ENCODE results near the gene ASB3. TPM values are rescaled to one million over a fixed set of nuclear protein-coding genes. Genes with fewer than 3 reads are reported as not detected.

ASB3 gene
- total RNA-seq, 4 donors from 2014 or later = 24.2 to 32.2 (median 30.2) TPM

GRCh38 chr2:53802617-53803151 is 15.9 kb upstream of the ASB3 start:
- no peak for TF ChIP-seq CTCF (IDR thresholded peaks at IDR 0.05)
- TF ChIP-seq POLR2A (IDR thresholded peaks at IDR 0.05) = no peak
- Histone ChIP-seq H3K9me3 (no peaks in the 10 kb centered on the region), H3K36me3 (peaks cover 12 to 15% of the 10 kb centered on the region in 2 donors), H3K27me3 (no peaks in the 10 kb centered on the region), H3K4me3 (replicated peaks in 1 of 3) (no peak overlapping the region), H3K27ac (no peak overlapping the region), H3K4me1 (no peaks in the 10 kb centered on the region)
- DNase-seq = no peak
- intact Hi-C loops (cut with DNase I) = no loop called here
- 59 to 64% methylated on average over 7 of the region's 7 CpGs for WGBS, 2 donors

GRCh38 chr2:53801547-53801946 is 14.8 kb upstream of the ASB3 start:
- intact Hi-C loops (cut with DNase I) = no loop called here
- Histone ChIP-seq H3K9me3 (no peaks in the 10 kb centered on the region), H3K36me3 (peaks cover 8 to 16% of the 10 kb centered on the region in 2 donors), H3K4me3 (replicated peaks in 1 of 3) (no peak overlapping the region), H3K27me3 (no peaks in the 10 kb centered on the region), H3K27ac (no peak overlapping the region), H3K4me1 (no peaks in the 10 kb centered on the region)
- DNase-seq = no peak
- no peak for TF ChIP-seq POLR2A (IDR thresholded peaks at IDR 0.05)
- no peak for TF ChIP-seq CTCF (IDR thresholded peaks at IDR 0.05)

- no peak for TF ChIP-seq POLR2A (IDR thresholded peaks at IDR 0.05)
- no peak for TF ChIP-seq CTCF (IDR thresholded peaks at IDR 0.05)
- Histone ChIP-seq H3K4me3 (replicated peaks in 1 of 3) (no peak overlapping the region), H3K27ac (no peak overlapping the region), H3K36me3 (peaks cover 2 to 22% of the 10 kb centered on the region in 2 donors), H3K27me3 (no peaks in the 10 kb centered on the region), H3K4me1 (peaks cover 5 to 17% of the 10 kb centered on the region in 2 donors), H3K9me3 (no peaks in the 10 kb centered on the region)
- no peak for DNase-seq
- WGBS, 2 donors = 63 to 72% methylated on average over 3 of the region's 3 CpGs
- intact Hi-C loops (cut with DNase I) = no loop called here
These were observed 7.1 kb upstream of the ASB3 start for GRCh38 chr2:53793821-53794220.

GRCh38 chr2:53793261-53793660 is 6.5 kb upstream of the ASB3 start:
- no peaks in the 10 kb centered on the region for H3K27me3 ChIP-seq
- peaks cover 2 to 19% of the 10 kb centered on the region in 2 donors for H3K36me3 ChIP-seq
- no peak overlapping the region for H3K4me3 ChIP-seq (replicated peaks in 1 of 3)
- intact Hi-C loops (cut with DNase I) = no loop called here
- WGBS, 2 donors = 96 to 97% methylated on average over 3 of the region's 3 CpGs
- no peaks in the 10 kb centered on the region for H3K9me3 ChIP-seq
- peaks cover 9 to 23% of the 10 kb centered on the region in 2 donors for H3K4me1 ChIP-seq
- H3K27ac ChIP-seq = no peak overlapping the region
- DNase-seq = no peak
- no peak for TF ChIP-seq CTCF (IDR thresholded peaks at IDR 0.05)
- no peak for TF ChIP-seq POLR2A (IDR thresholded peaks at IDR 0.05)

GRCh38 chr2:53787614-53788289 is 999 bp upstream of the ASB3 start:
- no peak for TF ChIP-seq POLR2A (IDR thresholded peaks at IDR 0.05)
- no peak for TF ChIP-seq CTCF (IDR thresholded peaks at IDR 0.05)
- H3K9me3 ChIP-seq = no peaks in the 10 kb centered on the region
- no peaks in the 10 kb centered on the region for H3K27me3 ChIP-seq
- peak overlapping the region in 2 of 3 donors; percentile 75 to 78 for H3K27ac ChIP-seq
- peak overlapping the region; percentile 50 to 91 (median 81) for H3K4me3 ChIP-seq (replicated peaks in 1 of 3)
- intact Hi-C loops (cut with DNase I) = no loop called here
- peaks cover 34 to 35% of the 10 kb centered on the region in 2 donors for H3K4me1 ChIP-seq
- DNase-seq = no peak
- no peaks in the 10 kb centered on the region for H3K36me3 ChIP-seq
- 5 to 6% methylated on average over 17 of the region's 17 CpGs for WGBS, 2 donors

Data from thyroid gland (tissue), 4 donors.